Endothelial cell of umbilical vein (primary cell): Measurements from ENCODE around the gene RARA. TPM values are rescaled to one million over a fixed set of nuclear protein-coding genes. Genes with fewer than 3 reads are reported as not detected.

Experiments
- BruUV-seq: library from RNA; stranded (reverse); fragments of 400-500 nt; replicated peaks from 2 replicates; lab custom pipeline; 2021; lab: Mats Ljungman, UMichigan
- CTCF ChIA-PET: fragments of 300-600, 350-600 bp; sonication (Branson Sonifier 250); formaldehyde crosslinking; loops from one replicate; lab custom pipeline; 2021; ENCODE audit warnings: antibody characterized with exemption, inconsistent platforms; lab: Charles Lee
- POLR2A ChIA-PET: fragments of 300-600, 350-600 bp; sonication (Branson Sonifier 250); formaldehyde crosslinking; loops from one replicate; lab custom pipeline; 2021; ENCODE audit warnings: antibody characterized with exemption, inconsistent platforms; lab: Charles Lee
- DNase-seq: peaks from one replicate; pipeline ENCODE4 v3.0.0-alpha.2; 2011; ENCODE audit warnings: low read depth, low spot score
- FAIRE-seq: peaks from 2 replicates; lab custom pipeline; 2011; peaks lifted over from hg19 to GRCh38; lab: Jason Lieb, UNC
- H2AFZ ChIP-seq: 2 replicates; pipeline ENCODE4 v1.6.0; 2012; ENCODE audit warnings: low read depth, low read length, control low read depth, inconsistent platforms
- H3K27ac ChIP-seq: 2 replicates; pipeline ENCODE4 v1.5.1; 2011; ENCODE audit warnings: low read depth, mild to moderate bottlenecking, control low read depth, low read length, moderate library complexity; ENCODE audit not compliant: insufficient read depth
- H3K27me3 ChIP-seq, 2 experiments: 2 replicates each; pipeline versions ENCODE4 v1.6.0 to v1.6.1; 2011; ENCODE audit warnings: low read length in 2 of 2, mixed read lengths in 1 of 2; ENCODE audit not compliant: control insufficient read depth in 2 of 2, insufficient read depth in 2 of 2
- H3K36me3 ChIP-seq, 2 experiments: 2 replicates in 1 of 2; 3 replicates in 1 of 2; pipeline ENCODE4 v1.5.1; 2011; ENCODE audit warnings: low read length in 2 of 2, mild to moderate bottlenecking in 1 of 2, moderate library complexity in 1 of 2; ENCODE audit not compliant: control insufficient read depth in 2 of 2, insufficient read depth in 2 of 2; ENCODE audit errors: extremely low read depth in 1 of 2
- H3K4me1 ChIP-seq: 3 replicates; pipeline ENCODE4 v1.5.1; 2011; ENCODE audit warnings: mild to moderate bottlenecking, low read length; ENCODE audit not compliant: control insufficient read depth, insufficient read depth; ENCODE audit errors: extremely low read depth
- H3K4me2 ChIP-seq: 2 replicates; pipeline ENCODE4 v1.6.1; 2011; ENCODE audit warnings: low read length, control low read depth, mixed read lengths; ENCODE audit not compliant: insufficient read depth
- H3K4me3 ChIP-seq, 3 experiments: fragments of 200-600 bp in 1 of 3; sonication (generic), shearing (Covaris generic) in 1 of 3; replicated peaks in 1 of 3; 2 replicates each; pipeline ENCODE4 v1.5.1; 2011 to 2016; ENCODE audit warnings: control low read depth in 3 of 3, low read length in 3 of 3, mild to moderate bottlenecking in 2 of 3, inconsistent platforms in 1 of 3, low read depth in 1 of 3, moderate library complexity in 1 of 3; ENCODE audit not compliant: insufficient read depth in 1 of 3
- H3K79me2 ChIP-seq: 2 replicates; pipeline ENCODE4 v1.6.0; 2012; ENCODE audit warnings: low read length, inconsistent platforms; ENCODE audit not compliant: control insufficient read depth, insufficient read depth
- H3K9ac ChIP-seq: replicated peaks from 2 replicates; pipeline ENCODE3; 2011; ENCODE audit warnings: low read length, control low read depth; ENCODE audit not compliant: insufficient read depth; ENCODE audit errors: extremely low read depth
- H3K9me1 ChIP-seq: replicated peaks from 3 replicates; pipeline ENCODE4 v1.6.0; 2011; ENCODE audit warnings: mild to moderate bottlenecking, low read length; ENCODE audit not compliant: control insufficient read depth, insufficient read depth; ENCODE audit errors: extremely low read depth
- H3K9me3 ChIP-seq: replicated peaks from 2 replicates; pipeline ENCODE4 v1.5.1; 2012; ENCODE audit warnings: low read length, inconsistent platforms; ENCODE audit not compliant: control insufficient read depth, insufficient read depth
- H4K20me1 ChIP-seq: replicated peaks from 2 replicates; pipeline ENCODE3; 2011; ENCODE audit warnings: mild to moderate bottlenecking, low read length; ENCODE audit not compliant: control insufficient read depth, insufficient read depth; ENCODE audit errors: extremely low read depth
- EZH2 ChIP-seq: IDR thresholded peaks from 2 replicates; pipeline ENCODE4 v1.6.1; 2012; ENCODE audit warnings: borderline replicate concordance, low read depth, mild to moderate bottlenecking, moderate library complexity, low read length, inconsistent platforms; ENCODE audit not compliant: severe bottlenecking
- FOS ChIP-seq: IDR thresholded peaks from 2 replicates; pipeline ENCODE4 v1.6.1; 2011; ENCODE audit warnings: mild to moderate bottlenecking, low read length, moderate library complexity, borderline replicate concordance; ENCODE audit not compliant: insufficient read depth
- GATA2 ChIP-seq: IDR thresholded peaks from 2 replicates; pipeline ENCODE4 v1.7.0; 2011; ENCODE audit warnings: low read depth, mild to moderate bottlenecking, moderate library complexity, mixed read lengths, low read length; ENCODE audit not compliant: insufficient read length, insufficient read depth
- JUN ChIP-seq: IDR thresholded peaks from 2 replicates; pipeline ENCODE4 v1.6.1; 2011; ENCODE audit warnings: borderline replicate concordance, low read depth; ENCODE audit not compliant: insufficient read length, insufficient read depth
- MYC ChIP-seq: IDR thresholded peaks from one replicate; pipeline ENCODE4 v1.6.1; 2011; ENCODE audit warnings: mild to moderate bottlenecking, low read depth, low read length
- POLR2A ChIP-seq: IDR thresholded peaks from 2 replicates; pipeline ENCODE4 v1.6.1; 2012; ENCODE audit warnings: low read depth, mild to moderate bottlenecking, control low read depth, low read length
- POLR2AphosphoS5 ChIP-seq: IDR thresholded peaks from 2 replicates; pipeline ENCODE4 v1.6.1; 2012; ENCODE audit warnings: low read depth, mild to moderate bottlenecking, control low read depth, low read length, moderate library complexity; ENCODE audit not compliant: insufficient read depth
- dilution Hi-C: fragments of 300-500 bp; cut with MboI; formaldehyde crosslinking; loops from one replicate; pipeline ENCODE4 v1.15.0; 2019; ENCODE audit warnings: low sequenced_read_pairs; ENCODE audit not compliant: extremely low pct_ligation_motif_present
- intact Hi-C: fragments of 100-400 bp; cut with micrococcal nuclease; formaldehyde crosslinking; loops from one replicate; pipeline ENCODE4 v1.10.0; 2022
- polyA plus RNA-seq, 4 experiments: library from polyadenylated mRNA; depleted of rRNA in 3 of 4; stranded (reverse) in 3 of 4; unstranded in 1 of 4; fragments of >200 nt; gene quantifications; 2 replicates each; pipeline versions ENCODE4 v1.2.1 to v1.2.3, GENCODE V29; 2011 to 2012; ENCODE audit warnings: missing spikeins in 1 of 4
- total RNA-seq: library from RNA; stranded (reverse); gene quantifications from 2 replicates; pipeline ENCODE4 v1.2.3, GENCODE V29; 2021
- TF ChIP-seq, protein P1 (sequence below), 2 donors: IDR thresholded peaks; 1 replicate in 1 of 2; 2 replicates in 1 of 2; pipeline ENCODE4 v1.5.1; 2011; ENCODE audit warnings: low read length in 2 of 2, mild to moderate bottlenecking in 2 of 2, moderate library complexity in 2 of 2, control low read depth in 1 of 2, inconsistent platforms in 1 of 2, low read depth in 1 of 2; ENCODE audit not compliant: insufficient read depth in 1 of 2; ENCODE audit errors: extremely low read depth in 1 of 2
- TF ChIP-seq, protein P2 (sequence below): IDR thresholded peaks from 2 replicates; pipeline ENCODE4 v1.6.1; 2011; ENCODE audit not compliant: insufficient read depth, insufficient read length

Gene RARA
- total and polyA plus RNA-seq, 2 donors (not counting 3 experiments of a cell fraction or from before 2014, with no cell fraction given): 11.9 to 37.8 TPM

DNA sequence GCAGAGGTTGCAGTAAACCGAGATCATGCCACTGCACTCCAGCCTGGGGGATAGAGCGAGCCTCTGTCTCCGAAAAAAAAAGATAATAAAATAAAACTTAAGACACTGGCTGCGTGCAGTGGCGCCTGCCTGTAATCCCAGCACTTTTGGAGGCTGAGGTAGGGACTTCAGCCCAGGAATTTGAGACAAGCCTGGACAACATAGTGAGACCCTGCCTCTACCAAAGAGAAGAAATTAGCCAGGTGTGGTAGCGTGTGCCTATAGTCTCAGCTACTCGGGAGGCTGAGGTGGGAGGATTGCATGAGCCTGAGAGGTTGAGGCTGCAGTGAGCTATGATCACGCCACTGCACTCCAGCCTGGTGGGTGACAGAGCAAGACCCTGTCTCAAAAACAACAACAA, 26.6 kb downstream of the RARA start:
- dilution Hi-C loops: no loop called here
- peaks cover 45% of the 10 kb centered on the region for H3K79me2 ChIP-seq

More for the DNA sequence above, 26.6 kb downstream of the RARA start:
- no TSS peak for BruUV-seq
- Histone ChIP-seq H3K9me1 (no peaks in the 10 kb centered on the region), H4K20me1 (no peaks in the 10 kb centered on the region), H3K4me3 (no peak overlapping the region), H3K27me3 (no peaks in the 10 kb centered on the region), H3K9ac (no peak overlapping the region), H3K4me2 (no peak overlapping the region), H3K4me1 (peaks cover 30% of the 10 kb centered on the region), H3K9me3 (no peaks in the 10 kb centered on the region), H2AFZ (no peak overlapping the region), H3K27ac (no peak overlapping the region), H3K36me3 (peaks cover 0 to 5% of the 10 kb centered on the region in 2 experiments)
- ChIA-PET CTCF (interaction anchor here (1.2 to 1.7 kb wide), 2 partner anchors 19 kb away, joined by 5 to 6 read pairs; no protein-coding TSS in a partner anchor), POLR2A (no interaction called here)
- FAIRE-seq (no peak), DNase-seq (no peak)
- TF ChIP-seq GATA2 (no peak), EZH2 (no peak), POLR2AphosphoS5 (no peak), POLR2A (no peak), JUN (no peak), FOS (no peak), MYC (no peak)
- TF ChIP-seq, protein P1, sequence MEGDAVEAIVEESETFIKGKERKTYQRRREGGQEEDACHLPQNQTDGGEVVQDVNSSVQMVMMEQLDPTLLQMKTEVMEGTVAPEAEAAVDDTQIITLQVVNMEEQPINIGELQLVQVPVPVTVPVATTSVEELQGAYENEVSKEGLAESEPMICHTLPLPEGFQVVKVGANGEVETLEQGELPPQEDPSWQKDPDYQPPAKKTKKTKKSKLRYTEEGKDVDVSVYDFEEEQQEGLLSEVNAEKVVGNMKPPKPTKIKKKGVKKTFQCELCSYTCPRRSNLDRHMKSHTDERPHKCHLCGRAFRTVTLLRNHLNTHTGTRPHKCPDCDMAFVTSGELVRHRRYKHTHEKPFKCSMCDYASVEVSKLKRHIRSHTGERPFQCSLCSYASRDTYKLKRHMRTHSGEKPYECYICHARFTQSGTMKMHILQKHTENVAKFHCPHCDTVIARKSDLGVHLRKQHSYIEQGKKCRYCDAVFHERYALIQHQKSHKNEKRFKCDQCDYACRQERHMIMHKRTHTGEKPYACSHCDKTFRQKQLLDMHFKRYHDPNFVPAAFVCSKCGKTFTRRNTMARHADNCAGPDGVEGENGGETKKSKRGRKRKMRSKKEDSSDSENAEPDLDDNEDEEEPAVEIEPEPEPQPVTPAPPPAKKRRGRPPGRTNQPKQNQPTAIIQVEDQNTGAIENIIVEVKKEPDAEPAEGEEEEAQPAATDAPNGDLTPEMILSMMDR (IDR thresholded peaks at IDR 0.05; ENCODE audit: extremely low read depth in 1 of 2, insufficient read depth in 1 of 2, low read depth in 1 of 2, low read length in 2 of 2): no peak
- TF ChIP-seq, protein P2, sequence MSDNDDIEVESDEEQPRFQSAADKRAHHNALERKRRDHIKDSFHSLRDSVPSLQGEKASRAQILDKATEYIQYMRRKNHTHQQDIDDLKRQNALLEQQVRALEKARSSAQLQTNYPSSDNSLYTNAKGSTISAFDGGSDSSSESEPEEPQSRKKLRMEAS: no peak
- intact Hi-C loops: no loop called here
